ENCODE data around the gene SERINC3. TPM values are rescaled to one million over a fixed set of nuclear protein-coding genes. Genes with fewer than 3 reads are reported as not detected.

Gene SERINC3
- total RNA-seq, 4 donors from 2014 or later, result 102 to 157 (median 121) TPM

DNA sequence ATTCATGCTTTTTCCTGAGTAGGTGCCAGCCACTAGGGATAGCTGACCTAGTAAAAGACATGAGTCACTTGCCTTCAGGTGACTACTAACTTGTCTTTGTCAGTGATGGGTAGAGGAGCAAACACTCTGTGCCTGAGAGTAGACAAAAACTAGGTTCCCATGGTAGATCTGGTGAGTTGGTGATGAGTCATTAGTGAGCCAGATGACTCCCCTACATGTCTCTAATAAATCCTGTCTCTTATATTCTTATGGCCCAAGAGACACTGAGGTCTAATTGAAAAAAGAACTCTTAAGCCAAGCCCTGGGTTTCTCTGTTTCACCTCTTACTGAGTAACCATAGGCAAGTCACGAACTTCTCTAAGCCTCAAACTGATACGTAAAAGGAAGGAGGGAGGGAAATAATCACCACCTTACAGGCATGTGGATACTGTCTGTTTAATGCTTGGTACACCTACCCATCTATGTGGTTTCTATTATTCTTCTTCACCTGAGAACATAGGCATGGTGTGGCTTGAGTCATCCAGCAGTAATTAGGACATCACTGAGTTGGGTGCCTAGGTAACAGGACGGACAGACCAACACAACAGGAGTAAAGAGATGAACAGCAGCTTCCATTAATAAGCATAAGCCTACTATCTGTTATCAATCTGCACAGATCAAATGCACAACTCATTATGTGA, 25.9 kb downstream of the SERINC3 start:
- ATAC-seq (ENCODE audit: low FRiP score), result peak; percentile 78
- no peak for DNase-seq (ENCODE audit: low spot score)

DNA sequence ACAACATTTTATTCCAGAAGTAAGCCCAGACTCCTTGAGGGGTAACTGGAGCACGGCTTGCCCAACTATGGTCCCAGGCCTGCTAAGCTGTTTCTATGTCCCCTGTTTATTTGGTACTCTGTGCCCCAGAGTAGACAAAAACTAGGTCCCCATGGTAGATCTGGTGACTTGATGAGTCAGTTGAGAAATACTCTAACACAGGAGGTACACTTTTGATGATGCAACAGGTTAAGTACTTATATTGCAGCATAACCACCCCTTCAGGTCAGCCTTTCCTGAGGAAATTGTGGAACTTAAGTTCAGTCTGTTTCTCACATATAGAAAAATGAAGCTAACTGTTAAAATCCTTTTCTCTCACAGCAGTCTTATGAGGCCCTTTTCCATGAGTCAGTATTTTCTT, 26.6 kb downstream of the SERINC3 start:
- DNase-seq (ENCODE audit: low spot score) (no peak), ATAC-seq (ENCODE audit: low FRiP score) (peak; percentile 21)
- TF ChIP-seq, protein P1, sequence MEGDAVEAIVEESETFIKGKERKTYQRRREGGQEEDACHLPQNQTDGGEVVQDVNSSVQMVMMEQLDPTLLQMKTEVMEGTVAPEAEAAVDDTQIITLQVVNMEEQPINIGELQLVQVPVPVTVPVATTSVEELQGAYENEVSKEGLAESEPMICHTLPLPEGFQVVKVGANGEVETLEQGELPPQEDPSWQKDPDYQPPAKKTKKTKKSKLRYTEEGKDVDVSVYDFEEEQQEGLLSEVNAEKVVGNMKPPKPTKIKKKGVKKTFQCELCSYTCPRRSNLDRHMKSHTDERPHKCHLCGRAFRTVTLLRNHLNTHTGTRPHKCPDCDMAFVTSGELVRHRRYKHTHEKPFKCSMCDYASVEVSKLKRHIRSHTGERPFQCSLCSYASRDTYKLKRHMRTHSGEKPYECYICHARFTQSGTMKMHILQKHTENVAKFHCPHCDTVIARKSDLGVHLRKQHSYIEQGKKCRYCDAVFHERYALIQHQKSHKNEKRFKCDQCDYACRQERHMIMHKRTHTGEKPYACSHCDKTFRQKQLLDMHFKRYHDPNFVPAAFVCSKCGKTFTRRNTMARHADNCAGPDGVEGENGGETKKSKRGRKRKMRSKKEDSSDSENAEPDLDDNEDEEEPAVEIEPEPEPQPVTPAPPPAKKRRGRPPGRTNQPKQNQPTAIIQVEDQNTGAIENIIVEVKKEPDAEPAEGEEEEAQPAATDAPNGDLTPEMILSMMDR (IDR thresholded peaks at IDR 0.05), result no peak

More for the DNA sequence above, 25.9 kb downstream of the SERINC3 start:
- TF ChIP-seq, protein P1 (IDR thresholded peaks at IDR 0.05), result no peak

DNA sequence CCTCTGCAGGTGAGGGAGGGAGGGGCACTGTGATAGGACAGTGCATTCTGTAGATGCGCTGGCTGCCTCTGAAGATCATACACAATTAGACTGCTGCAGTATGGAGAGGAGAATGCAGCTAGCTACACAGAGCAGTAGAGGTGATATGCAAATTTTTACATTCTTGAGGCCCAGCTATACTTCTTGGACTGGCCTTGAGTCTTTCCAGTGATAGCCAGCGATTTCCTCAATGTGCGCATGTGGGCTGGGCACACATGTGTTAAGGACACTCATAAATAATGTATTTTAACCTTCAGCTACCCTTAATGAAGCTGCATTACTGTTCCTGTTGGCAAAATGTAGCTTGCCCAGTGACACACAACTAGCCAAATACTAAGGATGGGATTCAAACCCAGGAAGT, 27.2 kb downstream of the SERINC3 start:
- TF ChIP-seq, protein P1 (IDR thresholded peaks at IDR 0.05), result no peak
- ATAC-seq (ENCODE audit: low FRiP score) (no peak), DNase-seq (ENCODE audit: low spot score) (no peak)

DNA sequence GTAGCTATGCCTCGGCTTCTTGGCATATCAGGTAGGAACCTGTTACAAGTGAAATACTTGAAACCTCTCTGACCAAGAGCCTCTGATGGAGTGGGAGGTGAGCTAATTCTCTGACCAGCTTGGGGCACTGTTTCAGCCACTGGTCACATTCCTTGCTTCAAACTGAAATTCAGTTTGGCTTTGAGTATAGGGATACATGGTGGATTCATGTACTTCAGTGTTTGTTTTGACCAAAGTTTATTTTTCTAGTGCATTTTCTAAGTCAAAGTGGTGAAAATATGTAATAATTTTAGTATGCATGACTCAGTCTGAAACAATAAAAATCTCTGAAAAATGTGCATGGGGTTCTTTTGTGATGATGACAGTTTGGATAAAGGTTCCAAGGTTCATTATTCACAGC, 27.6 kb downstream of the SERINC3 start:
- DNase-seq (ENCODE audit: low spot score) (no peak), ATAC-seq (ENCODE audit: low FRiP score) (no peak)
- TF ChIP-seq, protein P1 (IDR thresholded peaks at IDR 0.05), result no peak

DNA sequence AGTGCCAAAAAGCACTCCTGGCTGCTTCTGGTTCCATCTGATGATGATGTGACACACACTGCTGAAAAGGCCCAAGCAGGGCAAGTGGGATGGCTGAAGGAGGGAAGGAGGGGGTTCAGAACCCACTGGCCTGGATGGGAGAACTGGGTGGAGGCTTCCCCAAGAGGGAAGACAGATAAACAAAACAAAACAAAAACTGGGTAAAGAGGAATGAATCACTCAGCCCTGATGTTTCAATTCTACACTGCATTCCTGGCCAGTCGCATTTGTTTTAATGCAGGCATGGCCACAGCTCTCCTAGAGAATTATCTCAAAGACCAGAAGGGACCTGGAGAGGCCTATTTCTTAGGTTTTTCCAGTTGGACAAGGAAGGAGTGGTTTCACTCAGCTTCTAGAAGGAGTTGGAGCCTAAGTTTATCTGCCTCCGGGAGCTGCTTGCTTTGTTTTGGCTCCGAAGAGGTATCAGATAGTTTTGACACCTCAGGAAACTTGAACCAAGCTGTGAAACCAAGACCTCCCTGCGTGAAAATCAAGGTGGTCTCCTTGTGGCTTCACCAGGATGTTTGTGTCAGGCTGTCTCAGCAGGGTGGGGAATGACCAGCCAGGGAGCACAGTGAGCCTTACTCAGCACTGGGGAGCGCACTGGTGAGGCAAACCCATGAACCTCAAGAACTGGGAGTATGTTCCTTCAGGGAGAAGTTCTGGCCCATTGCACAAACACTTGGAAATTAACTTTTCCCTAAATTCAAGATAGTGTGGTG, 30.1 kb downstream of the SERINC3 start:
- TF ChIP-seq, protein P1 (IDR thresholded peaks at IDR 0.05), result no peak
- ATAC-seq (ENCODE audit: low FRiP score), result no peak
- DNase-seq (ENCODE audit: low spot score), result no peak

DNA sequence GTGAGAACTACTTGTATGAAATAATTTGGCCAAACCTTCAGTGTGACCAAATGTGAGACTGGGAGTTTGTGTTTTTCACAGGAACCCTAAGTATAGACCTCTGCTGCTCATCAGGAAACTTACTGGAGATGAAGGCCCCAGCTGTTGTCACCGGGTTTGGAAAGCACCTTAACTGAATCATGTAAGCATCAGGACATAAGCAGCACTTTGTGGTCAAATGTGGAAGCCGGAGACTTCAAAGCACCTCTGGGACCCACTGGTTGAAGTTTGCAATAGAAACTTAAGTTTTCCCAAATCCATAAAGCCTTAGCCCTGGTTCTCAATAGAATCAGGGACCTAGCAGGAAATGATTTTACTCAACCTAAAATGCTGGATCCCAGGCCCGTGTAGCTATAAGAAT, 31.9 kb downstream of the SERINC3 start:
- DNase-seq (ENCODE audit: low spot score) (no peak), ATAC-seq (ENCODE audit: low FRiP score) (no peak)
- TF ChIP-seq, protein P1 (IDR thresholded peaks at IDR 0.05), result no peak

DNA sequence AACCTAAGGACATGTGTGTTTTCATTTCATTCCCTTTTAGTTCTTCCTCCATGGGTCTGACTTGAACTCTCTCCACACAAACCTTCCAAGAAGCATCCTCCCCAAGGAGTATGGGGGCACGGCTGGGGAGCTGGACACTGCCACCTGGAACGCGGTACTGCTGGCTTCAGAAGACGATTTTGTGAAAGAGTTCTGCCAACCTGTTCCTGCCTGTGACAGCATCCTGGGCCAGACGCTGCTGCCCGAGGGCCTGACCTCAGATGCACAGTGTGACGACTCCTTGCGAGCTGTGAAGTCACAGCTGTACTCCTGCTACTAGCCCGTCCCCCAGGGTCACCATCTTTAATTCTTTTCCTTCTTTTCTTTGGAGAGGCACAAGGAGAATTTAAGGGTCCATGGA, 32.6 kb downstream of the SERINC3 start:
- TF ChIP-seq, protein P1 (IDR thresholded peaks at IDR 0.05), result no peak
- ATAC-seq (ENCODE audit: low FRiP score) (no peak), DNase-seq (ENCODE audit: low spot score) (no peak)

All from omental fat pad (tissue), 4 donors.